ENCODE measurements around the gene SYCN. TPM values are rescaled to one million over a fixed set of nuclear protein-coding genes. Genes with fewer than 3 reads are reported as not detected.

The SYCN gene
- total RNA-seq, 2 donors from 2014 or later: not detected

- DNase-seq (no peak), ATAC-seq (no peak)
- intact Hi-C loops (cut with DNase I, micrococcal nuclease): no loop called here
Measured at GRCh38 chr19:39175564-39175963, 28.5 kb downstream of the SYCN start.

- DNase-seq: no peak
- intact Hi-C loops (cut with DNase I, micrococcal nuclease): no loop called here
- no peak for ATAC-seq
Measured at GRCh38 chr19:39174558-39175544, 29.2 kb downstream of the SYCN start.

- intact Hi-C loops (cut with DNase I, micrococcal nuclease): no loop called here
- ATAC-seq (no peak), DNase-seq (no peak)
Measured at GRCh38 chr19:39174142-39174541, 29.9 kb downstream of the SYCN start.

- intact Hi-C loops (cut with DNase I, micrococcal nuclease): no loop called here
- DNase-seq (no peak), ATAC-seq (no peak)
Measured at GRCh38 chr19:39173502-39173991, 30.5 kb downstream of the SYCN start.

GRCh38 chr19:39172700-39173501 lies 31.2 kb downstream of the SYCN start:
- no peak for DNase-seq
- intact Hi-C loops (cut with DNase I, micrococcal nuclease): no loop called here
- ATAC-seq: no peak

GRCh38 chr19:39171479-39172465 lies 32.3 kb downstream of the SYCN start:
- intact Hi-C loops (cut with DNase I, micrococcal nuclease): no loop called here
- no peak for ATAC-seq
- DNase-seq: no peak

GRCh38 chr19:39170386-39171231 lies 33.5 kb downstream of the SYCN start:
- DNase-seq (no peak), ATAC-seq (no peak)
- intact Hi-C loops (cut with DNase I, micrococcal nuclease): no loop called here

- no peak for ATAC-seq
- intact Hi-C loops (cut with DNase I, micrococcal nuclease): no loop called here
- no peak for DNase-seq
Measured at GRCh38 chr19:39169143-39169810, 34.8 kb downstream of the SYCN start.

GRCh38 chr19:39168258-39169142 lies 35.6 kb downstream of the SYCN start:
- no peak for DNase-seq
- no peak for ATAC-seq
- intact Hi-C loops (cut with DNase I, micrococcal nuclease): no loop called here

- intact Hi-C loops (cut with DNase I, micrococcal nuclease): no loop called here
- DNase-seq (peak; percentile 53 to 63), ATAC-seq (peak; percentile 70)
Measured at GRCh38 chr19:39167461-39168257, 36.4 kb downstream of the SYCN start.

GRCh38 chr19:39166571-39167391 lies 37.3 kb downstream of the SYCN start:
- ATAC-seq (peak; percentile 85), DNase-seq (peak; percentile 88 to 91)
- intact Hi-C loops (cut with DNase I, micrococcal nuclease): no loop called here

GRCh38 chr19:39165857-39166256 lies 38.2 kb downstream of the SYCN start:
- ATAC-seq (no peak), DNase-seq (no peak)
- intact Hi-C loops (cut with DNase I, micrococcal nuclease): no loop called here

- no peak for ATAC-seq
- no peak for DNase-seq
- intact Hi-C loops (cut with DNase I, micrococcal nuclease): no loop called here
Measured at GRCh38 chr19:39164289-39164688, 39.8 kb downstream of the SYCN start.

- intact Hi-C loops (cut with DNase I, micrococcal nuclease): no loop called here
- DNase-seq (no peak), ATAC-seq (no peak)
Measured at GRCh38 chr19:39163621-39164020, 40.4 kb downstream of the SYCN start.
